Keratinocyte (primary cell): ENCODE results near the gene SLC39A13. TPM values are rescaled to one million over a fixed set of nuclear protein-coding genes. Genes with fewer than 3 reads are reported as not detected.

Experiments used
- DNase-seq: peaks from one replicate; pipeline ENCODE4 v3.0.0-alpha.2; 2011; ENCODE audit warnings: low read depth, missing footprints, low spot score
- FAIRE-seq: peaks from 2 replicates; lab custom pipeline; 2011; peaks lifted over from hg19 to GRCh38; lab: Jason Lieb, UNC
- H2AFZ ChIP-seq: 2 replicates; pipeline ENCODE4 v1.6.0; 2012; ENCODE audit warnings: low read length, control low read depth, inconsistent platforms; ENCODE audit not compliant: control insufficient read depth
- H3K27ac ChIP-seq: 2 replicates; pipeline ENCODE4 v1.5.1; 2011; ENCODE audit warnings: low read length; ENCODE audit not compliant: control insufficient read depth, insufficient read depth
- H3K27me3 ChIP-seq: 3 replicates; pipeline ENCODE4 v1.6.0; 2011; ENCODE audit warnings: low read length; ENCODE audit not compliant: control insufficient read depth, insufficient read depth; ENCODE audit errors: extremely low read depth
- H3K36me3 ChIP-seq, 2 experiments: 2 replicates in 1 of 2; 3 replicates in 1 of 2; pipeline ENCODE4 v1.5.1; 2011; ENCODE audit warnings: low read length in 2 of 2, mild to moderate bottlenecking in 1 of 2; ENCODE audit not compliant: control insufficient read depth in 2 of 2, insufficient read depth in 2 of 2; ENCODE audit errors: extremely low read depth in 1 of 2
- H3K4me1 ChIP-seq: 3 replicates; pipeline ENCODE4 v1.5.1; 2011; ENCODE audit warnings: low read length; ENCODE audit not compliant: control insufficient read depth, insufficient read depth; ENCODE audit errors: extremely low read depth
- H3K4me2 ChIP-seq: 3 replicates; pipeline ENCODE4 v1.6.0; 2011; ENCODE audit warnings: low read depth, low read length; ENCODE audit not compliant: control insufficient read depth, insufficient read depth; ENCODE audit errors: extremely low read depth
- H3K4me3 ChIP-seq, 3 experiments: fragments of 200-600 bp in 1 of 3; sonication (generic) in 1 of 3; 2 replicates in 2 of 3; 3 replicates in 1 of 3; pipeline ENCODE4 v1.5.1; 2011 to 2016; ENCODE audit warnings: low read length in 3 of 3, mild to moderate bottlenecking in 3 of 3, control low read depth in 2 of 3, inconsistent platforms in 1 of 3, low read depth in 1 of 3, mixed read lengths in 1 of 3, mixed run types in 1 of 3, moderate library complexity in 1 of 3; ENCODE audit not compliant: control insufficient read depth in 2 of 3, insufficient read depth in 2 of 3; ENCODE audit errors: extremely low read depth in 1 of 3
- H3K79me2 ChIP-seq: 2 replicates; pipeline ENCODE4 v1.6.0; 2012; ENCODE audit warnings: low read length; ENCODE audit not compliant: control insufficient read depth, insufficient read depth
- H3K9ac ChIP-seq: 3 replicates; pipeline ENCODE4 v1.6.0; 2011; ENCODE audit warnings: low read length; ENCODE audit not compliant: control insufficient read depth, insufficient read depth; ENCODE audit errors: extremely low read depth
- H3K9me1 ChIP-seq: 3 replicates; pipeline ENCODE4 v1.6.0; 2011; ENCODE audit warnings: low read length; ENCODE audit not compliant: control insufficient read depth, insufficient read depth; ENCODE audit errors: extremely low read depth
- H3K9me3 ChIP-seq: 2 replicates; pipeline ENCODE4 v1.5.1; 2012; ENCODE audit warnings: low read depth, low read length; ENCODE audit not compliant: control insufficient read depth
- H4K20me1 ChIP-seq: 3 replicates; pipeline ENCODE4 v1.6.0; 2011; ENCODE audit warnings: low read length; ENCODE audit not compliant: control insufficient read depth, insufficient read depth; ENCODE audit errors: extremely low read depth
- EZH2 ChIP-seq: IDR thresholded peaks from one replicate; pipeline ENCODE4 v1.6.1; 2012; ENCODE audit warnings: inconsistent platforms, mild to moderate bottlenecking, low read length, moderate library complexity
- dilution Hi-C: fragments of 300-500 bp; cut with MboI; formaldehyde crosslinking; loops from one replicate; pipeline ENCODE4 v1.7.0; 2020; ENCODE audit warnings: low sequenced_read_pairs; ENCODE audit not compliant: extremely low pct_ligation_motif_present
- polyA plus RNA-seq, 5 experiments: library from polyadenylated mRNA; depleted of rRNA in 3 of 5; stranded (reverse) in 3 of 5; stranded (forward) in 1 of 5; unstranded in 1 of 5; fragments of >200 nt; gene quantifications; 1 replicate in 1 of 5; 2 replicates in 3 of 5; 3 replicates in 1 of 5; pipeline versions ENCODE4 v1.2.1 to v1.2.3, GENCODE V29; 2011 to 2012; ENCODE audit warnings: missing spikeins in 2 of 5, low read depth in 1 of 5, low replicate concordance in 1 of 5
- TF ChIP-seq, protein P1 (sequence below), 3 experiments: IDR thresholded peaks in 1 of 3; conservative IDR thresholded peaks in 1 of 3; optimal IDR thresholded peaks in 1 of 3; 2 replicates in 2 of 3; 3 replicates in 1 of 3; pipeline versions ENCODE3 to v1.5.1; 2011; ENCODE audit warnings: low read length in 3 of 3, mild to moderate bottlenecking in 3 of 3, moderate library complexity in 2 of 3, control low read depth in 1 of 3, inconsistent platforms in 1 of 3; ENCODE audit not compliant: insufficient read depth in 2 of 3; ENCODE audit errors: extremely low read depth in 1 of 3

SLC39A13 gene
- polyA plus RNA-seq, 1 donor (not counting 4 experiments of a cell fraction or from before 2014, with no cell fraction given), result 35.3 TPM

DNA sequence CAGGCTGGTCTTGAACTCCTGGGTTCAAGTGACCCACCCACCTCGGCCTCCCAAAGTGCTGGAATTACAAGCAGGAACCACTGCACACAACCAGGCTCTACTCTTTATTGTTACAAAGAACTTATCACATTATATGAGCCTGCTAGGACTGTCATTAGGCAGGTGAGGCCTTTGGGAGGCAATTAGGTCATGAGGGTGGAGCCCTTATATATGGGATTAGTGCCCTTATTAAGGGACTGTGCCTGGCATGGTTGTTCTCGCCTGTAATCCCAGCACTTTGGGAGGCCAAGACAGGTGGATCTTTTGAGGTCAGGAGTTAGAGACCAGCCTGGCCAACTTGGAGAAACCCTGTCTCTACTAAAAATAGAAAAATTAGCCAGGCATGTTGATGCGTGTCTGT, 28.3 kb downstream of the SLC39A13 start:
- Histone ChIP-seq H4K20me1 (no peaks in the 10 kb centered on the region), H3K9ac (no peak overlapping the region), H3K9me3 (no peaks in the 10 kb centered on the region), H2AFZ (no peak overlapping the region), H3K9me1 (no peaks in the 10 kb centered on the region), H3K4me3 (no peak overlapping the region), H3K4me2 (no peak overlapping the region), H3K36me3 (peaks cover 0 to 4% of the 10 kb centered on the region in 2 experiments), H3K27ac (no peak overlapping the region), H3K27me3 (no peaks in the 10 kb centered on the region), H3K79me2 (no peaks in the 10 kb centered on the region), H3K4me1 (no peaks in the 10 kb centered on the region)
- FAIRE-seq (no peak), DNase-seq (no peak)
- TF ChIP-seq, protein P1, sequence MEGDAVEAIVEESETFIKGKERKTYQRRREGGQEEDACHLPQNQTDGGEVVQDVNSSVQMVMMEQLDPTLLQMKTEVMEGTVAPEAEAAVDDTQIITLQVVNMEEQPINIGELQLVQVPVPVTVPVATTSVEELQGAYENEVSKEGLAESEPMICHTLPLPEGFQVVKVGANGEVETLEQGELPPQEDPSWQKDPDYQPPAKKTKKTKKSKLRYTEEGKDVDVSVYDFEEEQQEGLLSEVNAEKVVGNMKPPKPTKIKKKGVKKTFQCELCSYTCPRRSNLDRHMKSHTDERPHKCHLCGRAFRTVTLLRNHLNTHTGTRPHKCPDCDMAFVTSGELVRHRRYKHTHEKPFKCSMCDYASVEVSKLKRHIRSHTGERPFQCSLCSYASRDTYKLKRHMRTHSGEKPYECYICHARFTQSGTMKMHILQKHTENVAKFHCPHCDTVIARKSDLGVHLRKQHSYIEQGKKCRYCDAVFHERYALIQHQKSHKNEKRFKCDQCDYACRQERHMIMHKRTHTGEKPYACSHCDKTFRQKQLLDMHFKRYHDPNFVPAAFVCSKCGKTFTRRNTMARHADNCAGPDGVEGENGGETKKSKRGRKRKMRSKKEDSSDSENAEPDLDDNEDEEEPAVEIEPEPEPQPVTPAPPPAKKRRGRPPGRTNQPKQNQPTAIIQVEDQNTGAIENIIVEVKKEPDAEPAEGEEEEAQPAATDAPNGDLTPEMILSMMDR (optimal IDR thresholded peaks at IDR 0.05 in 1 of 3, IDR thresholded peaks at IDR 0.05 in 1 of 3, conservative IDR thresholded peaks at IDR 0.05 in 1 of 3; ENCODE audit: extremely low read depth in 1 of 3, insufficient read depth in 2 of 3, low read length in 3 of 3), result no peak
- no peak for TF ChIP-seq EZH2
- dilution Hi-C loops, result no loop called here

DNA sequence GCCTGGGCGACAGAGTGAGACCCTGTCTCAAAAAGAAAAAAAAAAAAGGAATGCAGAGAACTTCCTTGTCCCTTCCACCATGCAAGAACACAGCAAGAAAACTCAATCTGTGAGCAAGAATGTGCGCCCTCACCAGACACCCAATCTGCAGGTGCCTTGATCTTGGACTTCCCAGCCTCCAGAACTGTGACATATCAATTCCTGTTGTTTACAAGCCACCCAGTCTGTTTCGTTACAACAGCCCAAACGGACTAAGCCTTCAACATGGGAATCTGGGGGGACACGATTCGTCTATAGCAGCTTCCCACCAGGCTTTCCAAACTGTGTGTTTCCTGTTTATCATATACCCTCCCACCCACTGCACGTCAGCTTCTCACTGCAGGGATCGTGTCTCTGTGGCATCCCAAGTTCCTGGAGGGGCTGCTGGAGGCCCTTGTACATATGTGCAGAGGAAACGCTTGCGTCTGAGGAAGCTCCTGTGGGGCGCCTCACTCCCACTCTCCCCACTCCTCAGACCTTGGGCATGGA, 28.9 kb downstream of the SLC39A13 start:
- DNase-seq (no peak), FAIRE-seq (no peak)
- Histone ChIP-seq H3K27ac (no peak overlapping the region), H3K9me1 (no peaks in the 10 kb centered on the region), H3K9ac (no peak overlapping the region), H3K4me1 (no peaks in the 10 kb centered on the region), H2AFZ (no peak overlapping the region), H3K27me3 (no peaks in the 10 kb centered on the region), H3K4me3 (no peak overlapping the region), H3K9me3 (no peaks in the 10 kb centered on the region), H3K4me2 (no peak overlapping the region), H3K36me3 (peaks cover 0 to 4% of the 10 kb centered on the region in 2 experiments), H3K79me2 (no peaks in the 10 kb centered on the region), H4K20me1 (no peaks in the 10 kb centered on the region)
- TF ChIP-seq, protein P1 (optimal IDR thresholded peaks at IDR 0.05 in 1 of 3, IDR thresholded peaks at IDR 0.05 in 1 of 3, conservative IDR thresholded peaks at IDR 0.05 in 1 of 3; ENCODE audit: extremely low read depth in 1 of 3, insufficient read depth in 2 of 3, low read length in 3 of 3), result no peak
- TF ChIP-seq EZH2, result no peak
- dilution Hi-C loops, result no loop called here
